ENCODE measurements around the gene CAPN2.

CAPN2 gene

GRCh38 chr1:223761411-223761810 is 49.1 kb downstream of the CAPN2 start:
- H4K8ac ChIP-seq (ENCODE audit: low read depth, low read length): no peak overlapping the region
- no peak overlapping the region for H3K14ac ChIP-seq (ENCODE audit: low read length)
- H3K4ac ChIP-seq (ENCODE audit: low read length): no peak overlapping the region
- no peak overlapping the region for H3K9ac ChIP-seq (ENCODE audit: low read depth, low read length, poor library complexity)
- no peak overlapping the region for H2BK5ac ChIP-seq (ENCODE audit: low read length)
- H3K4me2 ChIP-seq (ENCODE audit: insufficient read depth, low read length, poor library complexity, severe bottlenecking): no peak overlapping the region
- no peak overlapping the region for H3K18ac ChIP-seq (ENCODE audit: low read length)
- H3K27me3 ChIP-seq (ENCODE audit: control insufficient read depth in 3 of 3, insufficient read depth in 3 of 3, low read depth in 1 of 3, low read length in 3 of 3): no peaks in the 10 kb centered on the region
- H3K27ac ChIP-seq (replicated peaks; ENCODE audit: low read length): no peak overlapping the region
- H2AFZ ChIP-seq (ENCODE audit: low read length): no peak overlapping the region
- H3K4me3 ChIP-seq (ENCODE audit: low read length in 2 of 2): no peak overlapping the region
- no peaks in the 10 kb centered on the region for H3K9me3 ChIP-seq (replicated peaks in 1 of 2; ENCODE audit: control insufficient read depth in 2 of 2, insufficient read depth in 1 of 2, low read depth in 1 of 2, low read length in 2 of 2)
- no peak overlapping the region for H2AK5ac ChIP-seq (ENCODE audit: low read depth, low read length)
- H2BK120ac ChIP-seq (ENCODE audit: low read depth, low read length): no peak overlapping the region
- H2BK15ac ChIP-seq (ENCODE audit: low read length): no peak overlapping the region
- no peaks in the 10 kb centered on the region for H3K79me1 ChIP-seq (ENCODE audit: low read depth, low read length)
- H2BK12ac ChIP-seq (ENCODE audit: low read length): no peak overlapping the region
- H3K4me1 ChIP-seq (ENCODE audit: control insufficient read depth in 2 of 2, insufficient read depth in 1 of 2, low read depth in 1 of 2, low read length in 2 of 2): peaks cover 0 to 10% of the 10 kb centered on the region in 2 donors
- H4K91ac ChIP-seq (ENCODE audit: low read depth, low read length, poor library complexity): no peak overlapping the region
- H3K36me3 ChIP-seq (replicated peaks in 1 of 2; ENCODE audit: control insufficient read depth in 2 of 2, insufficient read depth in 2 of 2, low read length in 2 of 2): peaks cover 18 to 98% of the 10 kb centered on the region in 2 donors
- no CpG with 5 or more reads among the region's 7 CpGs for WGBS, 2 donors (ENCODE audit: extremely low coverage in 2 of 2, insufficient read length in 2 of 2, insufficient replicate concordance in 1 of 2)
- no peak overlapping the region for H3K23ac ChIP-seq (ENCODE audit: low read depth, low read length, poor library complexity)
- DNase-seq (ENCODE audit: low spot score): no peak

GRCh38 chr1:223763251-223763650 is 50.9 kb downstream of the CAPN2 start:
- H2BK15ac ChIP-seq (ENCODE audit: low read length): no peak overlapping the region
- no peak overlapping the region for H3K4me3 ChIP-seq (ENCODE audit: low read length in 2 of 2)
- H3K4me2 ChIP-seq (ENCODE audit: insufficient read depth, low read length, poor library complexity, severe bottlenecking): no peak overlapping the region
- H3K27me3 ChIP-seq (ENCODE audit: control insufficient read depth in 3 of 3, insufficient read depth in 3 of 3, low read depth in 1 of 3, low read length in 3 of 3): no peaks in the 10 kb centered on the region
- no peak overlapping the region for H3K14ac ChIP-seq (ENCODE audit: low read length)
- H2BK120ac ChIP-seq (ENCODE audit: low read depth, low read length): no peak overlapping the region
- H2BK12ac ChIP-seq (ENCODE audit: low read length): no peak overlapping the region
- no peak overlapping the region for H3K18ac ChIP-seq (ENCODE audit: low read length)
- no CpG with 5 or more reads among the region's 5 CpGs for WGBS, 2 donors (ENCODE audit: extremely low coverage in 2 of 2, insufficient read length in 2 of 2, insufficient replicate concordance in 1 of 2)
- no peak overlapping the region for H4K91ac ChIP-seq (ENCODE audit: low read depth, low read length, poor library complexity)
- H3K79me1 ChIP-seq (ENCODE audit: low read depth, low read length): no peaks in the 10 kb centered on the region
- no peak overlapping the region for H2AK5ac ChIP-seq (ENCODE audit: low read depth, low read length)
- peaks cover 13 to 81% of the 10 kb centered on the region in 2 donors for H3K36me3 ChIP-seq (replicated peaks in 1 of 2; ENCODE audit: control insufficient read depth in 2 of 2, insufficient read depth in 2 of 2, low read length in 2 of 2)
- no peak overlapping the region for H3K4ac ChIP-seq (ENCODE audit: low read length)
- H3K4me1 ChIP-seq (ENCODE audit: control insufficient read depth in 2 of 2, insufficient read depth in 1 of 2, low read depth in 1 of 2, low read length in 2 of 2): peaks cover 0 to 10% of the 10 kb centered on the region in 2 donors
- peak overlapping the region; percentile 51 for H3K9ac ChIP-seq (ENCODE audit: low read depth, low read length, poor library complexity)
- no peak overlapping the region for H2BK5ac ChIP-seq (ENCODE audit: low read length)
- no peak overlapping the region for H2AFZ ChIP-seq (ENCODE audit: low read length)
- H3K27ac ChIP-seq (replicated peaks; ENCODE audit: low read length): no peak overlapping the region
- no peaks in the 10 kb centered on the region for H3K9me3 ChIP-seq (replicated peaks in 1 of 2; ENCODE audit: control insufficient read depth in 2 of 2, insufficient read depth in 1 of 2, low read depth in 1 of 2, low read length in 2 of 2)
- H3K23ac ChIP-seq (ENCODE audit: low read depth, low read length, poor library complexity): no peak overlapping the region
- DNase-seq (ENCODE audit: low spot score): no peak
- no peak overlapping the region for H4K8ac ChIP-seq (ENCODE audit: low read depth, low read length)

- Histone ChIP-seq H2BK120ac (ENCODE audit: low read depth, low read length) (no peak overlapping the region), H3K27me3 (ENCODE audit: control insufficient read depth in 3 of 3, insufficient read depth in 3 of 3, low read depth in 1 of 3, low read length in 3 of 3) (no peaks in the 10 kb centered on the region), H3K4me2 (ENCODE audit: insufficient read depth, low read length, poor library complexity, severe bottlenecking) (no peak overlapping the region), H2AK5ac (ENCODE audit: low read depth, low read length) (no peak overlapping the region), H2BK15ac (ENCODE audit: low read length) (no peak overlapping the region), H3K4ac (ENCODE audit: low read length) (no peak overlapping the region), H3K9me3 (replicated peaks in 1 of 2; ENCODE audit: control insufficient read depth in 2 of 2, insufficient read depth in 1 of 2, low read depth in 1 of 2, low read length in 2 of 2) (no peaks in the 10 kb centered on the region), H3K18ac (ENCODE audit: low read length) (no peak overlapping the region), H3K79me1 (ENCODE audit: low read depth, low read length) (no peaks in the 10 kb centered on the region), H2BK12ac (ENCODE audit: low read length) (no peak overlapping the region), H2BK5ac (ENCODE audit: low read length) (no peak overlapping the region), H3K36me3 (replicated peaks in 1 of 2; ENCODE audit: control insufficient read depth in 2 of 2, insufficient read depth in 2 of 2, low read length in 2 of 2) (peaks cover 14 to 77% of the 10 kb centered on the region in 2 donors), H3K9ac (ENCODE audit: low read depth, low read length, poor library complexity) (peak overlapping the region; percentile 55), H3K14ac (ENCODE audit: low read length) (no peak overlapping the region), H3K4me1 (ENCODE audit: control insufficient read depth in 2 of 2, insufficient read depth in 1 of 2, low read depth in 1 of 2, low read length in 2 of 2) (peaks cover 0 to 10% of the 10 kb centered on the region in 2 donors), H3K4me3 (ENCODE audit: low read length in 2 of 2) (no peak overlapping the region), H3K23ac (ENCODE audit: low read depth, low read length, poor library complexity) (no peak overlapping the region), H2AFZ (ENCODE audit: low read length) (no peak overlapping the region), H4K8ac (ENCODE audit: low read depth, low read length) (peak overlapping the region; percentile 9), H3K27ac (replicated peaks; ENCODE audit: low read length) (no peak overlapping the region), H4K91ac (ENCODE audit: low read depth, low read length, poor library complexity) (no peak overlapping the region)
- no peak for DNase-seq (ENCODE audit: low spot score)
- no CpG with 5 or more reads among the region's 5 CpGs for WGBS, 2 donors (ENCODE audit: extremely low coverage in 2 of 2, insufficient read length in 2 of 2, insufficient replicate concordance in 1 of 2)
Measured at GRCh38 chr1:223763881-223764280, 51.5 kb downstream of the CAPN2 start.

- H3K9me3 ChIP-seq (replicated peaks in 1 of 2; ENCODE audit: control insufficient read depth in 2 of 2, insufficient read depth in 1 of 2, low read depth in 1 of 2, low read length in 2 of 2): no peaks in the 10 kb centered on the region
- peaks cover 14 to 76% of the 10 kb centered on the region in 2 donors for H3K36me3 ChIP-seq (replicated peaks in 1 of 2; ENCODE audit: control insufficient read depth in 2 of 2, insufficient read depth in 2 of 2, low read length in 2 of 2)
- no peak overlapping the region for H3K23ac ChIP-seq (ENCODE audit: low read depth, low read length, poor library complexity)
- H2AFZ ChIP-seq (ENCODE audit: low read length): no peak overlapping the region
- no peak overlapping the region for H4K91ac ChIP-seq (ENCODE audit: low read depth, low read length, poor library complexity)
- WGBS, 2 donors (ENCODE audit: extremely low coverage in 2 of 2, insufficient read length in 2 of 2, insufficient replicate concordance in 1 of 2): no CpG with 5 or more reads among the region's 9 CpGs
- peak overlapping the region; percentile 49 for H2BK5ac ChIP-seq (ENCODE audit: low read length)
- H4K8ac ChIP-seq (ENCODE audit: low read depth, low read length): no peak overlapping the region
- H2BK15ac ChIP-seq (ENCODE audit: low read length): no peak overlapping the region
- no peak overlapping the region for H3K18ac ChIP-seq (ENCODE audit: low read length)
- no peak overlapping the region for H2BK12ac ChIP-seq (ENCODE audit: low read length)
- DNase-seq (ENCODE audit: low spot score): no peak
- no peak overlapping the region for H3K14ac ChIP-seq (ENCODE audit: low read length)
- no peak overlapping the region for H3K4ac ChIP-seq (ENCODE audit: low read length)
- no peaks in the 10 kb centered on the region for H3K27me3 ChIP-seq (ENCODE audit: control insufficient read depth in 3 of 3, insufficient read depth in 3 of 3, low read depth in 1 of 3, low read length in 3 of 3)
- H3K79me1 ChIP-seq (ENCODE audit: low read depth, low read length): no peaks in the 10 kb centered on the region
- peak overlapping the region; percentile 14 for H3K27ac ChIP-seq (replicated peaks; ENCODE audit: low read length)
- H3K4me2 ChIP-seq (ENCODE audit: insufficient read depth, low read length, poor library complexity, severe bottlenecking): no peak overlapping the region
- no peak overlapping the region for H3K4me3 ChIP-seq (ENCODE audit: low read length in 2 of 2)
- peaks cover 0 to 10% of the 10 kb centered on the region in 2 donors for H3K4me1 ChIP-seq (ENCODE audit: control insufficient read depth in 2 of 2, insufficient read depth in 1 of 2, low read depth in 1 of 2, low read length in 2 of 2)
- H2AK5ac ChIP-seq (ENCODE audit: low read depth, low read length): no peak overlapping the region
- no peak overlapping the region for H2BK120ac ChIP-seq (ENCODE audit: low read depth, low read length)
- H3K9ac ChIP-seq (ENCODE audit: low read depth, low read length, poor library complexity): no peak overlapping the region
Measured at GRCh38 chr1:223765036-223765718, 52.8 kb downstream of the CAPN2 start.

Measured in neuronal stem cell (in vitro differentiated cells).